Stimulated activated CD4-positive, alpha-beta T cell treated with anti-CD3 and anti-CD28 coated beads, Interleukin-1b, Interleukin-23, amount 100 ng/mL, for 1 hour (primary cell): Measurements from ENCODE around the gene CABLES1.

Experiments used
- DNase-seq, 2 donors: peaks; one replicate each; pipeline ENCODE4 v3.0.0-alpha.2; 2020; ENCODE audit warnings: low read depth in 2 of 2

The CABLES1 gene

DNA sequence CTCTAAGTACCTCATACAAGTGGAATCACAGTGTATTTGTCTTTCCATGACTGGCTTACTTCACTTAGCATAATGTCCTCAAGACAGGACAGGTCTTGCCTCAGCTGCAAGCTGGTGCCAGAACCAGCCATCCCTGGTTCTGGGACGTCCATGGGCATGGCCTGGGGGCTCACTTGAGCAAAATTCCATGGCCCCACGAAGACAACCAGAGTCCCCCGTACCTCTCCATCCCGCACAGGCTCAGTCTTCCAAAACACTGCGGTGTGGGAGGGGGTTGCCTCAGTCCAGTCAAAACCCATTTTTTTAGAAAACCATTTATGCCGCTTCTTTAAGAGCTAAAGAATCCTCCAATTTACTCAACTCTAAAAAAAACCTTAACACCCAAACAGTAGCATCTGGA, 21.7 kb upstream of the CABLES1 start:
- DNase-seq, result no peak

DNA sequence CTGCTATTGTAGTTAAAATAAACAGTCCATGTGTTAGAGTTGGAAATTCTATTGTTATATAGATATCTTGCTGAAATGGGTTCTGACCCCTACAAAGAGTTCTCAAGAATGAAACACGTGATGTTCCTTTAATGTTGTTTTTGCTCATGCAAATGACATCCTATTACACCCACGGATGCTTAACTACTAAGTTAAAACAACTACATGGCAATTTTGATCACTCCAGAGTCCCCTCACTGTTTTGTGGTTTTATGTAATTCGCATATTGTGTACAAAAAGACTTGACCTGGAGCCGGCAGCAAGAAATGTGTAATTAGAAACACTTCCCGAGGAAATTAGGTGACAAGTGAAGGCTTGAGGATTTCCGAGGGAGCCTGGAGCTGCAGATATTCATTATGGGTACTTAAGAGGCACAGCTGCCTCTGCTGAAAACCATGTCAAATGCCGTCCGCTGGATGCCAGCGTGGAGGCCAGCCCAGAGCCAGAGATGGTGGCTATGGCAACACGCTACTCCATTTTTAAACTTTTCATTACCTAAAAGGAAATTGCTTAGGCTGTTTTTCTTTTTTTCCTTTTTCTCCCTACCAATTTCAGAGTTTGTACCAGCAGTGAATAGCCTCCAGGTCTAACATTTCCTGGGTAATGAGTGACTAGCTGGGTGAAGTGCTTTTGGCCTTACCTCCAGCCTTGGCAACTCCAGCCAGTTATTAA, 21.0 kb upstream of the CABLES1 start:
- no peak for DNase-seq

DNA sequence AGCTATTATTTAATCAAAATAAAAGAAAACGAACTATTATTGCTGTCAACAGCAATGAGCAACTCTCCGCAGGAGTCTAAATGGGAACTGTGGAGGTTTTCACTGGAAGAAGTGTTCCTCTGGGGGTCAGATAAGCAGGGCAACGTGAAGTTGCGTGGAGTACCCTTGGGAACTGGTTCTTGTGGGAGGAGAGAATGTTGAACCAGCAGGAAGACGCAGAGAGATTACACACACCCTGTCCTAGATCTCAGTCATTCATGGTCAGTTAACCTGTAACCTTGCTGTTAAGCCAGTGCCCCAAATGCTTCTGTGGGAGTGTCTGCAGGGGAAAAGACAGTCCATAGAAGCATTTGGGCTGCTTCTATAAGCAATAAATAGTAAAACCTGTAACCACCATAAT, 20.4 kb upstream of the CABLES1 start:
- DNase-seq, result no peak

DNA sequence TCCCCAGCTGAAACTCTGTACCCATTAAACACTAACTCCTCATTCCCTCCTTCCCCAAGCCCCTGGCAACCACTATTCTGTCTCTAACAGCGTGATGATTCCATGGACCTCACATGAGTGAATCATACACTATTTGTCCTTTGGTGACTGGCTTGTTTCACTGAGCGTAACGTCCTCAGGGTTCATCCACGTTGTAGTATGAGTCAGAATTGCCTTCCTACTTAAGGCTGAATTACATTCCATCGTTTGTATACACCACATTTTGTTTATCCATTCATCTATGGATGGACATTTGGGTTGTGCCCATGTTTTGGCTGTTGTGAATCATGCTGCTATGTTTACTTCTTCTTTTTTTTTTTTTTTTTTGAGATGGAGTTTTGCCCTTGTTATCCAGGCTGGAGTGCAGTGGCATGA, 19.6 kb upstream of the CABLES1 start:
- DNase-seq, result no peak

DNA sequence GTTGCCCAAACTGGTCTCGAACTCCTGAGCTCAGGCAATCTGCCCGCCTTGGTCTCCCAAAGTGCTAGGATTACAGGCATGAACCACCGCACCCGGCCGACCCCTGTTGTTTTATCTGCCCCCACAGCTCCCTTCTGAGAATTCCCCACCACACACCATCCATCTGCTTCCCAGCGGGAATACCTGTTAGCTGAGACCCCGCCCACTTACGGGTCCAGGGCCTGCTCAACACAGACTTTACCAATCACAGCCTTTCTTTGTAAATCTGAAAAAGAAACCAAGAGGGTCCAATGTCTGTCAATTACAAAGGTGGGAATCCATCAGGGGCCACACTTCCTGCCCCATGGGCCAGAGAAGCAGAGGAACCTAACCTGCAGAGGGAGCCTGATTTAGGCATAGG, 14.2 kb upstream of the CABLES1 start:
- DNase-seq, result no peak

DNA sequence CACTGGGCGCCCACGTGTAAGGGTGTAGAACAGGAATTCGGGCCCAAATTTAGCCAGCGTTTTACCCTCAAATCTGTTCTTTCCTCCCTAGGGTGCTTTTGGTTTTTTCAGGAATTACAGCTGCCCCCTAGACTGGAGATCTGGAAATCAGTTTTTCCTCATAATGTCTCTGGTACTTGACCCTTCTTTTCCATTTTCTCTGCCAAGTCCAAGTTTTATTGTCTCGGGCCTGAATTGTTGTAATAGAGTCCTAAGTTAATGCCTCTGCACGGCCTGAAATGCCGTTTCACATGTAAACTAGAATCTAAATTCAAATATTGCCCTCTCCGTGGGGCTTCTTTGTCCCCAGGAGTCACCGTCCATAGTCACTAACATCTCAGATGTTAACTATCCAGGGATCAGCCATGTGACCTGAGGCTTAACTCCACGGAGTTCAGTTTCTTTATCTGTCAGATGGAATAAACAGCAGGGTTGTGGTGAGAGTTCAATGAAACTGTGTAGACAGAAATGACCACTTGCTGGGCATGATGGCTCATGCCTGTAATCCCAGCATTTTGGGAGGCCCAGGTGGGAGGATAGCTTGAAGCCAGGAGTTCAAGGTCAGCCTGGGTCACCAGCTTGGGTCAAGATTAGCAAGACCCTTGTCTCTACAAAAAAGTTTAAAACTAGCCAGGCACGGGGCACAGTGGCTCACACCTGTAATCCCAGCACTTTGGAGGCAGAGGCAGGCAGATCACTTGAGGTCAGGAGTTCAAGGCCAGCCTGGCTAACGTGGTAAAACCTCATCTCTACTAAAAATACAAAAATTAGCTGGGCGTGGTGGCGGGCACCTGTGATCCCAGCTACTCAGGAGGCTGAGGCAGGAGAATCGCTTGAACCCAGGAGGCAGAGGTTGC, 12.7 kb upstream of the CABLES1 start:
- DNase-seq, result no peak

DNA sequence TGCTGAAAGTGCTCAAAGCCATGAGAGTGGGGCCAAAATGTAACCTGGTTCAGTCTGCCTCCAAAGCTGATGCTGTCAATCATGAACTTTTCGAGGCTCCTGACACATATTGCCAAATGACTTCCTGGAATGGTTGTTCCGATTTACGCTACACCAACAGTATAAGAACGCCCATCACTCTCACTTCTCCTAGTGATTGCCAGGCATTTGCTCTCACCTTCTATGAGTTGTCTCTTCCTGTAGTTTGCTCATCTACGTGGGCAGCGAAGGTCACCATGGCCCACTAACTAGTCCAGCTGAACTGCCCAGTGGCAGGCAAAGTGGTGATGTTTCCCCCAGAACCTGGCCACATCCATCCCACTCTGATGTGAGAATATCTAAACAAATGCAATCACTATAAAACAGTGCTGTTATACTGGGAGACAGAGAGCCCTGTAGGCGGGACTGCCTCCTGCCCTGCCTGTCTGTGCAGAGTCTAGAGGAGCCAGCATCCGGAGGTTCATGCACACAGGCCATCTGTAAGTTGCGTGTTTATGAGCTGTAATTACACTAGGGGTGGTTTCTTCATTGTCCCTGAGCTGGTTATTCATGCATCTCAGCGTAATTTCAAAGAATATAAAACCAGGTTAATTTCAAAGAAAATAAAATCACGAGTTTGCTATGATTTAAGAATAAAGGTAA, 8.8 kb upstream of the CABLES1 start:
- no peak for DNase-seq

DNA sequence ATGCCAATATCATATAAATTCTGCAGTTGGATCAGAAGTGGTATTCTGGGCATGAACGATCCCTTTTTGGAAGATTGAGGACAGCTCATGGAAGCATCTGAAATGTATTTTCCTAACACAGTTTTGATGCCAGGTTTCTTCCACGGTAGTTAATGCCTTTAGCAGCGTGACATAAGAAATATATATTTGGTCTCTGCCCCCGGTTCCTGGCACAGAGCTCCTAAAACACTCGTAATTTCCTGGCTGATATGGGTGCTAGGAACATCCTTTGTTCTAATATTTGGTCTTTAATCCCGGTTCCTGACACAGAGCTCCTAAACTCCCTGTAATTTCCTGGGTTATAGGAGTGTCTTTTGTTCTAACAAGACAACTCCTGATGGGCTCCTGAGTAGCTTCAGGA, 8.2 kb upstream of the CABLES1 start:
- no peak for DNase-seq

DNA sequence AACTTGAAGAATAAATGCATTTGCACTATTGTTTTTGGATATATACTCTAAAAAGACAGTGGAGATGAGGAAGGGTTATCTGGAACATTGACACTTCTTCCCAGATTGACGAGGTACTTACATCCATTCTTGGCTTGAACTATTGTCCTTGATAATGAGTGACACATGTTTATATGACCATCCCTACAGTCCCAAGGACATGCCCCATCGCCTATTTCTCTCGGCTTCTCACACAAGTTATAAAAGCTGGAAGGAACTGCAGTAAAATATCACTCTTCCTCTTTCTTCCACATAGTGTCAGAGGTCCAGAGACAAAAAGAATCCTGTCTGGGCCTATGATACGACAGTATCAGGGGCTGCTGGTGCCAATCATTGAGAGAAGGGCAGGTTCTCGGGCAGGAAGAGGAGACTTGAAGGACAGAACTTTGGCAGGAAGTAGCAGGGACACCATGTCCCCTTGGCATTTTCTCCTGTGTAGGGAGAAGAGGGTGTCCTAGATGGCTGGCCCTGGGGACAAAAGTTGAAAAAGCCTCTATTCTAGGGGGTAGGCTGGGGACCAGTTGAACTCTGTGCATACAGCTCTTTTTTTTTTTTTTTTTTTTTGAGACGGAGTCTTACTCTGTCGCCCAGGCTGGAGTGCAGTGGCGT, 5.8 kb upstream of the CABLES1 start:
- no peak for DNase-seq

DNA sequence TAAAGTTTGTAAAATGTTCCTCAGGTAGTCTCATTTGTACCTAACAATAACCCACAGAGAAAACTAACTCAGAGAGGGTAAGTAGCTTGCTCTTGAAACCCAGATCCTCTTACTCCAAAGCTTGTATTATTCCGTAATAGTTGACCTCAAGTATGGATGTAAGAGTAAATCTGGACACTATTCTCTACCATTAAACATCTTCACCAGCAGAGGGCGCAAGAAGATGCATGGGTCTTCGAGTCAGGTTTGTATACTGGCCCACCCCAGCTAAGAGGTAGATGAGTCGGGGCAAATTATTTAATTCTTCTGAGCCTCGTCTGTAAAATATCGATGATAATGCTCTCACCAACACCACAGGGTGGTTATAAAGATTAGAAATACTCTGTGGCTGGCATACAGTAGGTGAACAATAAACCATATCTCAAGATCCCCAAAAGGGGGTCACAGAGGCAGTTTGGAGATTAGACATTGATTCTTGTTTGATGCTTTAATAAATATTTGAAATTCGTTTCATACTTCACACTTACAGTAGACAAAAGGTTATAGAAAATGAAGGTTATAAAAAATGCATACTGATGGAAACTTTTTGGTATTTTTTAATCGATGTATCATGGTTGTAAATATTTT, 3.5 kb upstream of the CABLES1 start:
- peak in 1 of 2 donors; percentile 23 for DNase-seq

DNA sequence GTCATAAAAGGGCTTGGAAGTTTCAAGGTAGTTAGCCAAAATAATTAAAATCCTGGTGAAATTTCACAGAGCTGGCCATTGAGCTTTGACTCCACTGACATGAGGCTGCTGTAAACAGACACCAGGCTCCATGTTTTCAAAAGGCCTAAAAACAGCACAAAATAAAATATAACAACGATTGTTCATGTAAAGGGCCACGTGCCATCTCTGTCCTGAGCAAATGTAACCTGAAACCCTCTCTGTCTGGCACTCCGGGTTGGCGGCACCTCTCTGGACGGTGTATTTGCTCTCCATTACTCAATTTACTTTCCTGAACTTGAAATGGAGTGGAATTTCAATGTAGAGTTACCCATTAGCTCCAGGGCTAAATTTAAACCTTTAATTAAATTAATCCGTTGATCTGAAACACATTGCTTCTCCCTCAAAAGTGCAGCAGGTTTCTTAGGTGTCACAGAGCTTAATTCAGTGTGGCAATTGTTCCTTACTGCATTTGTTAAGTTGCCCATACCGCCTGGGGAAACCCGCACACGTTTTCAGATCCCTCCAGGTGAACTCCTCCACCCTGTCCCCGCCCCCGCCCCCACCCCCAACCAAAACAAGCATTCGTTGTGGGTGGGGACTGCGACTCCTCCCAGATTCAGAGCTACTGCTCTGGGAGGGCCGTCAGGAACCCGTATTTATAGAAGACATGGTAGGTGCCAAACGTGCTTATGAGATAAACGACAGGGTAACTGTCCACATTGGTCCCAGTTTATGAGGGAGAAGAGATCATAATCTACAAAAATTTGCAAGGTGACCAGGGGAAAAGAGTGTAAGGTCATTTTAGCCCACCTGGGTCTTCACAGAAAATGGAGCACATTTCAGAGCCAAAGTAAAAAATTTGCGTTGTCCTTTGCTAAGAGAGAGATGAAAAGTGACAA, 1.2 kb upstream of the CABLES1 start:
- no peak for DNase-seq

DNA sequence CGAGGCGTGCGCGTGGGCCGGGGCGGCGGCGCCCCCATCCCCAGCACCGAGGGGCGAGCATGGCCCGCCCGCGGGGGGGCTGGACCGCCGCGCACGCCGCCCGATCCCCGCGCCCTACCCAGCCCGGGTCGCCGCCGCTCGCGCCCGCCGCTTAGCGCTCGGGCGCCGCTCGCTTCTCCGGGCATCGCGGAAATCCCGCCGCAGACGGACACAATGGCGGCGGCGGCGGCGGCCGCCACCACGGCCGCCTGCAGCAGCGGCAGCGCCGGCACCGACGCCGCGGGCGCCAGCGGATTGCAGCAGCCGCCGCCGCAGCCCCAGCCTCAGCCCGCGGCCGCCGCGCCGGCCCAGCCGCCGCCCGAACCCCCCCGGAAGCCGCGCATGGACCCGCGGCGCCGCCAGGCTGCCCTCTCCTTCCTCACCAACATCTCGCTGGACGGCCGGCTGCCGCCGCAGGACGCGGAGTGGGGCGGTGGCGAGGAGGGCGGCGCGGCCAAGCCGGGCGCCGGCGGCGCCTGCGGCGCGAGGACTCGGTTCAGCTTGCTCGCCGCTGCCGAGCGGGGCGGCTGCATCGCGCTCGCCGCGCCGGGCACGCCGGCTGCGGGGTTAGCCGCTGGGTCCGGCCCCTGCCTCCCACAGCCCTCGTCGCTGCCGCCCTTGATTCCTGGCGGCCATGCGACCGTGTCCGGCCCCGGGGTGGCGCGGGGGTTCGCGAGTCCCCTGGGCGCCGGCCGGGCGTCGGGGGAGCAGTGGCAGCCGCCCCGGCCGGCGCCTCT, 453 bp downstream of the CABLES1 start:
- no peak for DNase-seq

DNA sequence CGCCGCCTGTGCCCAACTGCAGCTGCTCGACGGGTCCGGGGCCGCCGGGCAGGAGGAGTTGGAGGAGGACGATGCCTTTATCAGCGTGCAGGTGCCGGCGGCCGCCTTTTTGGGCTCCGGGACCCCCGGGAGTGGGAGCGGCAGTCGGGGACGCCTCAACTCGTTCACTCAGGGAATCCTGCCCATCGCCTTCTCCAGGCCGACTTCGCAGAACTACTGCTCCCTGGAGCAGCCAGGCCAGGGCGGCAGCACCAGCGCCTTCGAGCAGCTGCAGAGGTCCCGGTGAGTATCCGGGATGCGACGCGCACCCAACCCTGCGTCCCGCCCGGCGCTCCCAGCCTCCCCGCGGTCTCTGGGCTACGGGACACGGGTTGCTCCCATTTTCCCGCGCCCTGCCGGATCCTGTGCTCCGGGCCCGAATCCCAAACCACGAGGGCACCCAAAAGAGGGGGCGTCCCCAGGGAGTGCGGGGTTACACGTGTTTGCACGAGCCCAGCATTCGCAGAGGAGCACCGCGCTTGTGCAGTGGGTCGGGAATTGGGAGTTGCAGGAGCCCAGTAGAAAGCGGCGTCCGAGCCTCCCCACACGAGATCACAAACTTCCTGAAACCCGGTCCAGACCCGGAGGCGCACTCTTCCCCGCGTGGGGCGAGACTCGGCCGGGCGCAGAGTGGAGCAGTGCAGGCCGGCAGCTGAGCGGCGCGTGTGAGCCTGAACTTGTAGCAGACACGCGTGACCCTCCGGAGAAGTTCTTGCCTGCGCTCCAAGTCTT, 1.2 kb downstream of the CABLES1 start:
- no peak for DNase-seq

DNA sequence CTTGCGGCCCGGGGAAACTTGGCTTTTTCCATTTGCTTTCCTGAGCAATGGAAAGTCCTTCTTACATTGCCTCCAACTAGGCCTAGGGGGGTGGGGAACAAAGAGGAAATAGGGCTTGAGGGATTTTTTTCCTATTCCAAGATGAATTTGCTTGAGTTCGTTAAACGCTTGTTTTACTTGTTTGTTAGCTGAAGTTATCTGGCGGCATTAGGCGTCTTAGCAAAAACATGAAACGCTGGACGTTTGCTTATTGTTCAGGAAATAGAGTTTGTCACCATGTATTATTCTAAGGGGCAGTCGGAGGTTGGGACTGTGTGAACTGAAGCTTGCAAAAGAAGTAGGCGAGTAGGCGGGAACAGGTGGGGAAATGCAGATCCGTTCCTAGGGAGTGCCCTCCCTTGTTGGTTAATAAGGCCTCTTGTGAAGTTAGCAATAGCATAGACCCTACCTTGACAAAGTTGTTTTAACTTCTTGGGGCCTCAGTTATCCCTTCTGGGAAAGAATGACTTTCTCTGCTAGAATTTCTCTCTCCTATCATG, 1.9 kb downstream of the CABLES1 start:
- DNase-seq, result no peak

DNA sequence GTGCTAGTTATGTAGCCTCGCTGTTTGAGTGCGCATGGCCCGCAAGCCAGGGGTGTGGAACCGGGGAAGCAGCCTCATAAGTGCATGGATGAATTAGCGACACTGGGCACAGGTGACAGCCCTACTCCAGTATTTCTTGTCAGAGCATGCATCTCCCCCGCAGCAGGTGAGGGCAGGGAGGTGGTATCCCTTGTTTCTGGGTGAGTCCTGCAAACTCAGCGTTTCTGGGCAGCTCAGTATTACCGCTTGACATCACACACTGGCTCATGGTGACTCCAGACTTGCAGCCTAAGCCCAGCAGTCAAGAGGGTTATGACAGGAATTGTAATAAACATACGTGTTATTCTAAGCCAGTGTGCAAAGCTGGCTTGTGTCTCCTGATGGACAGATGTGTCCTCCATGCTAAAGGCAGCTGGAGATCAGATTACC, 2.5 kb downstream of the CABLES1 start:
- DNase-seq, result no peak

DNA sequence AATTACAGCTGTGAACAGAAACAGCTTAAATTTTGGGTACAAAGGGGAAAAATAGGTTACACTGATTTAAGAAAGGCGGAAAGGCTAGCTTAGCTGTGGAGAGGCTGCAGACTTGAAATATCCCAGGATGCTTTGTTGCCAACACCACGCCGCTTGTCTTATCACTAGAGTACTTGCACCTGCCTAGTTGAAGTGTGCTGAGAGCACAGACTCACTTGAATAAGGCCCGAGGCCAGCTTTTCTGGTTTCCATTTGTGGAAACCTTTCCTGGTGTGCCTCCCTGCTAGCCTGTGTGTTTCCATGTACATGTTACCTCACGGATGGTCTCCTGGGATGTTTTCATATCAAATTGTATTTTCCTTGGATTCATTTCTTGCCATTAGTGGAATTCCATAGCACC, 3.2 kb downstream of the CABLES1 start:
- DNase-seq, result no peak

DNA sequence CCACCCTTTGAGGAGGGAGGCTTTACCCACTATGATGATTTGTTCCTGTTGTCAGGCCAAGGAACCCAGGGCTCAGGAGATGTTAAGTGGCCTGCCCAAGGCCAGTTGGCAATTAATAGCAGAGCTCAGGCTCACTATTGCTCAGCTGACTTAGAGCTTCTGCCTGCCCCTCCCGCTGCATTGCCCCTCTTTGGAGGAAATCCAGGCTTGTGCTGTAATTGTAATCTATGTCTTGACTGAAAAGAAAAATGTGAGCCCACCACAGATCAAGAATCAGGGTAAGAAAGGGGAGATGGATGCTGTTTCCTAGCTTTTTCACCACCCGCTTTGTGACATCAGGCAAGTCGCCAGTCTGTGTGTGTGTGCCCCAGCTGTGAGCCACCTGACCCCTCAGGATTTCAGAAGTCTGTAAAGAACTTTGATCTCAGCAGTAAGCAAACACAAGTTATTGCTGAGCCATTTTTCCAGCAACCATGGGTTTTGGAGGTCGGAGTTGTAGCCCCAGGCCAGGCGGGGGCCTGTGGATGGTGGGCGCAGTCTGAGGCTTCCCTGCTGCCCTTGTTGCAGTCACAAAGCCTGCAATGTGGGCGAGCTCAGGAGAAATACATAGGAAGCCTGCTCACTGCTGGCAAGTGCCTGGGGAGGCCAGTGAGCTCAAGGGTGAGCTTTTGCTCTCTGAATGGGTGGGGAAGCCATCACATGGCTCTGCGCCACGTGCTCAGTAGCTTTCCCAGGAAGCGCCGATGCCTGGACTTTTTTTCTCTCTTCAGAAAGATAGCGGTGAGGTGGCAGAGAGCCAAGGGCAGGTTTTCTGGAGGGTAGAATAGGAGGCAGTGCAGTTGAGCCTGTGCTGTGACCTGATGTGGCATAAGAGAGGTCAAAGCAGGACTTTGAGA, 6.1 kb downstream of the CABLES1 start:
- DNase-seq, result no peak
